BE2C (cell line): ENCODE data around the gene MCM9.

Experiments
- DNase-seq: peaks from one replicate; pipeline ENCODE4 v3.0.0-alpha.2; 2020
- H3K27me3 ChIP-seq: fragments of 250-450 bp; sonication (Bioruptor Pico); 2 replicates; pipeline ENCODE4 v1.5.1; 2020; ENCODE audit warnings: mild to moderate bottlenecking
- H3K36me3 ChIP-seq: fragments of 250-450 bp; sonication (Bioruptor Pico); 2 replicates; pipeline ENCODE4 v1.5.1; 2020; ENCODE audit warnings: mild to moderate bottlenecking
- H3K4me1 ChIP-seq: fragments of 250-450 bp; sonication (Bioruptor Pico); 2 replicates; pipeline ENCODE4 v1.5.1; 2020
- H3K4me3 ChIP-seq: 2 replicates; pipeline ENCODE4 v1.5.1; 2011; ENCODE audit warnings: low read depth, low read length
- H3K9me3 ChIP-seq: fragments of 250-450 bp; sonication (Bioruptor Pico); 2 replicates; pipeline ENCODE4 v1.5.1; 2020
- TF ChIP-seq, protein P1 (sequence below): IDR thresholded peaks from 2 replicates; pipeline ENCODE4 v1.5.1; 2012; ENCODE audit warnings: mild to moderate bottlenecking, low read depth, low read length

MCM9 gene

DNA sequence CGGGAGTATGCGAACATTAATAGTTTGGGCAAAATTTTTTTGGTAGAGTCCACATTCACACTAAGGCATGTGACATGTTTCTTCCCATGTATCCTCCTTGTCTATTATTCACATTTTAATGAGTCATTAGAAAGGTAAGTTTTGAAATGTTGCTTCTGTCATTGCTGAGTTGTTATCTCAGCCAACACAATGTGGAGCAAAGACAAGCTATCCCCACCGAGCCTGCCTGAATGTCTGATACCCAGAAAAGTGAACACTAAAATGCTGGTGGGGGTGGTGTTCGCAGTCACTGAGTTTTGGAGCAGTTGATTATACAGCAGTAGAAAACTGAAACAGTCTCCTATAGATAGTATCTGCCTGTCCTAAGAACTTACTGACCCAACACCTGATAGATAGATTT lies 109.3 kb downstream of the MCM9 start:
- no peak overlapping the region for H3K4me3 ChIP-seq
- no peaks in the 10 kb centered on the region; the same call in 1 of the 2 replicates for H3K4me1 ChIP-seq
- no peak for DNase-seq
- no peaks in the 10 kb centered on the region for H3K9me3 ChIP-seq
- H3K27me3 ChIP-seq = no peaks in the 10 kb centered on the region
- TF ChIP-seq, protein P1, sequence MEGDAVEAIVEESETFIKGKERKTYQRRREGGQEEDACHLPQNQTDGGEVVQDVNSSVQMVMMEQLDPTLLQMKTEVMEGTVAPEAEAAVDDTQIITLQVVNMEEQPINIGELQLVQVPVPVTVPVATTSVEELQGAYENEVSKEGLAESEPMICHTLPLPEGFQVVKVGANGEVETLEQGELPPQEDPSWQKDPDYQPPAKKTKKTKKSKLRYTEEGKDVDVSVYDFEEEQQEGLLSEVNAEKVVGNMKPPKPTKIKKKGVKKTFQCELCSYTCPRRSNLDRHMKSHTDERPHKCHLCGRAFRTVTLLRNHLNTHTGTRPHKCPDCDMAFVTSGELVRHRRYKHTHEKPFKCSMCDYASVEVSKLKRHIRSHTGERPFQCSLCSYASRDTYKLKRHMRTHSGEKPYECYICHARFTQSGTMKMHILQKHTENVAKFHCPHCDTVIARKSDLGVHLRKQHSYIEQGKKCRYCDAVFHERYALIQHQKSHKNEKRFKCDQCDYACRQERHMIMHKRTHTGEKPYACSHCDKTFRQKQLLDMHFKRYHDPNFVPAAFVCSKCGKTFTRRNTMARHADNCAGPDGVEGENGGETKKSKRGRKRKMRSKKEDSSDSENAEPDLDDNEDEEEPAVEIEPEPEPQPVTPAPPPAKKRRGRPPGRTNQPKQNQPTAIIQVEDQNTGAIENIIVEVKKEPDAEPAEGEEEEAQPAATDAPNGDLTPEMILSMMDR = no peak
- no peaks in the 10 kb centered on the region for H3K36me3 ChIP-seq

GRCh38 chr6:118815495-118815894 lies 119.5 kb downstream of the MCM9 start:
- Histone ChIP-seq H3K4me1 (no peaks in the 10 kb centered on the region), H3K27me3 (no peaks in the 10 kb centered on the region), H3K9me3 (no peaks in the 10 kb centered on the region), H3K36me3 (no peaks in the 10 kb centered on the region; the same call in 1 of the 2 replicates), H3K4me3 (no peak overlapping the region)
- no peak for DNase-seq
- TF ChIP-seq, protein P1 = no peak

DNA sequence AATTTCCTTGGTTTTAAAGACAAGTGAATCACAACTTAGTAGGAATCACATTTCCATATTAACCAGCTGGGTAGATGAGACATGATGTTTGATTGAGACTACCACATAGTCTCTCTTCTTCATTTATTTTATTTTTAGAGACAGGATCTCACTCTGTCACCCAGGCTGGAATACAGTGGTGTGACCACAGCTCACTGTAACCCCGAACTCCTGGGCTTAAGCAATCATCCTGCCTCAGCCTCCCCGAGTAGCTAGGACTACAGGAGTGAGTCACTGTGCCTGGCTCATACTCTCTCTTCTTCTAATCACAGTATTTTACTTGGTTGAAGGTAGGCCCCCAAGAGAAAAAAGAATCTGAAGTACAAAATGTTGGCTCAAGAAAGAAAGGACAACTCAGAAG lies 121.2 kb downstream of the MCM9 start:
- H3K4me3 ChIP-seq = no peak overlapping the region
- H3K36me3 ChIP-seq = no peaks in the 10 kb centered on the region; the same call in 1 of the 2 replicates
- H3K4me1 ChIP-seq = no peaks in the 10 kb centered on the region
- no peaks in the 10 kb centered on the region for H3K27me3 ChIP-seq
- TF ChIP-seq, protein P1 = no peak
- DNase-seq = no peak
- no peaks in the 10 kb centered on the region for H3K9me3 ChIP-seq

DNA sequence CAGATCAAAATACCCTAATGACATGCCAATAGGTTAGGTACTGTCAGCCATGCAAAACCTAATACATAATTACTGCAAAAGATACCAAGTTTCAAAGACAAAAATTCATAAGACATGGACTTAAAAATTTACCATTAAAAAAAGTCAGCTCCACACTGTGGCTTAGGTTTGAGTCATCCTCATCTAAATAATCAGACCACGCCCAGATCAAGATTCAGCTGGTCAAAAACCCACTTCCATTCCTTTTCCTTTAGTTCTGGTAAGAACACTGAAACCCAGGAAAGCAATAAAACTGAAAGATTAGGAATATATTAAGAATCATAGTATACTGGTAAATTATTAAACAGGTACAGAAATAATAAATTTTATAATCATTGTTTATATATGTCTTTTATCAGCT lies 122.0 kb downstream of the MCM9 start:
- no peak for DNase-seq
- Histone ChIP-seq H3K4me3 (no peak overlapping the region), H3K9me3 (no peaks in the 10 kb centered on the region), H3K36me3 (no peaks in the 10 kb centered on the region; the same call in 1 of the 2 replicates), H3K4me1 (no peaks in the 10 kb centered on the region), H3K27me3 (no peaks in the 10 kb centered on the region)
- TF ChIP-seq, protein P1 = no peak

- no peak for DNase-seq
- Histone ChIP-seq H3K36me3 (no peaks in the 10 kb centered on the region), H3K9me3 (no peaks in the 10 kb centered on the region), H3K4me3 (no peak overlapping the region), H3K4me1 (no peaks in the 10 kb centered on the region), H3K27me3 (no peaks in the 10 kb centered on the region)
- TF ChIP-seq, protein P1 = no peak
Observed at GRCh38 chr6:118810420-118811027, 124.4 kb downstream of the MCM9 start.

DNA sequence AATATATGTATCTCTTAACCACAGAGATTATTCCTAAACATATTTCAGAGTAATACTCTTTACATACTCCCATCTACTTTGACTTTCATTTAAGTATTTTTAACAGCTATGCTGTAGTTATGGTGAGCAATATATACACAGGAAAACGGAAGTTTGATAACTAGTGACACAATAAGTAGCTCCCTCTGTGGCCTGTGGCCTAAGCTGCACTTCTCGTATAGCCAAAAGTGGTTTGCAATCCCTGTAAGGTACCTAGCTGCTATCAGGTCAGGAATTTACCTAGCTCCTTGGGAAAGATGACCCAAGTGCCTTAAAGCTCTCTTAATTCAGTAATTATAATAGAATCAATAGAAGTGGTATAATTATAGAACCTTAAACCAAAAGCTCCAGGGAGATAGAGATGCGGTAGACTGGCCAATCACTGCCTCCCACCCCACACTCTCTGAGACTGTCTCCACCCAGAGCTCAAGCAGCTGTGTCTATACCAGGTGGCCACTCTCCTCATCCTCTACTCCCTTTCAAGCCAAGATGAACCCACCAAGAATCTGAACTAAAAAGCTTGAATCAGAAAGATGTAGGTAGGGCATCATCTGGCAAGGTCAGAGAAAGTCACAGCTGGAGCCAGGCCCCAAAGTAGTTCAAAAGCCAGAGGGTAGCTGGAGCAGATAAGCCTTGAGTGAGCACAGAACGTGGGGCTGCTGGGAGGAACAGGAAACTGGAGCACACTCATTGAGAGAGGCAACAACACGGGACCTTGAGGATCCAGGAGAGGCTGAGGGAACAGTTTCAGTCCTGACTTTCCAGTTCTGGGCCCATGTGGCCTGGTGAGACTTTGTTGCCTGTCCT lies 125.9 kb downstream of the MCM9 start:
- DNase-seq = no peak
- Histone ChIP-seq H3K4me3 (no peak overlapping the region), H3K36me3 (no peaks in the 10 kb centered on the region), H3K27me3 (no peaks in the 10 kb centered on the region), H3K4me1 (no peaks in the 10 kb centered on the region), H3K9me3 (no peaks in the 10 kb centered on the region)
- TF ChIP-seq, protein P1 = no peak
